HEK293T (cell line): ENCODE data around the gene PRKAA1.

Experiments used
- BHLHE40 ChIP-seq: fragments of 450-650 bp; IDR thresholded peaks from 2 replicates; pipeline ENCODE4 v1.6.1; 2016; ENCODE audit warnings: mild to moderate bottlenecking, moderate library complexity, borderline replicate concordance
- NFRKB ChIP-seq: fragments of 450-650 bp; IDR thresholded peaks from 2 replicates; pipeline ENCODE4 v1.6.1; 2016; ENCODE audit warnings: mild to moderate bottlenecking, moderate library complexity
- SP1 ChIP-seq: fragments of 450-650 bp; IDR thresholded peaks from 2 replicates; pipeline ENCODE4 v1.6.1; 2017
- TARDBP ChIP-seq: fragments of 450-650 bp; IDR thresholded peaks from 2 replicates; pipeline ENCODE4 v1.6.1; 2016

- TF ChIP-seq SP1 (no peak), NFRKB (no peak), TARDBP (no peak), BHLHE40 (no peak)
These were observed 14.0 kb upstream of the PRKAA1 start for GRCh38 chr5:40812125-40812524.
